ENCODE data around the gene KLHDC8A. TPM values are rescaled to one million over a fixed set of nuclear protein-coding genes. Genes with fewer than 3 reads are reported as not detected.
"Not testable (repeated sequence)": the region's sequence is repeated elsewhere in the genome, so short reads cannot be mapped to it uniquely, and the experiment has no call there.

The KLHDC8A gene
- total RNA-seq (1 to 10 TPM in 1 of 6 donors, under 1 TPM in 5; 0.28 to 1.5 (median 0.68) TPM), polyA plus RNA-seq (1 to 10 TPM in 1 of 2 donors, under 1 TPM in 1; 0.99 to 5.4 TPM)

- no peak within 1 kb of the TSS for H3K27ac ChIP-seq
- DNase-seq (no peak), ATAC-seq (no peak), FAIRE-seq (no peak)
- no peaks in the 10 kb centered on the region for H3K36me3 ChIP-seq
- no peak within 1 kb of the TSS for H3K4me3 ChIP-seq
- no peaks in the 10 kb centered on the region for H3K27me3 ChIP-seq
- 85 to 86% methylated on average over 20 of the region's 20 CpGs for WGBS, 2 donors
- no peak for TF ChIP-seq CTCF (IDR thresholded peaks at IDR 0.05)
- no peaks in the 10 kb centered on the region for H3K9me3 ChIP-seq
- intact Hi-C loops (cut with DNase I): no loop called here
- H3K4me1 ChIP-seq: peaks cover 0 to 10% (median 7%) of the 10 kb centered on the region in 3 donors
Observed at GRCh38 chr1:205356440-205357139, at the start of gene KLHDC8A. Gene KLHDC8A (minus strand): TSS chr1:205356922. CDS start chr1:205343604, 13,318 bp downstream.

GRCh38 chr1:205406252-205406651 lies 49.5 kb upstream of the KLHDC8A start:
- intact Hi-C loops (cut with DNase I); H3K27me3 ChIP-seq; ATAC-seq; DNase-seq; H3K9me3 ChIP-seq; H3K27ac ChIP-seq; H3K4me3 ChIP-seq; H3K4me1 ChIP-seq; H3K36me3 ChIP-seq; FAIRE-seq: not testable (repeated sequence)
- 75% methylated on average over 8 of the region's 12 CpGs; no CpG with 5 or more reads in 1 of the 2 donors for WGBS, 2 donors

- H3K4me1 ChIP-seq; ATAC-seq; H3K9me3 ChIP-seq; H3K36me3 ChIP-seq; H3K4me3 ChIP-seq; DNase-seq; H3K27ac ChIP-seq; intact Hi-C loops (cut with DNase I); H3K27me3 ChIP-seq; FAIRE-seq: not testable (repeated sequence)
- WGBS, 2 donors: 88 to 91% methylated on average over 1 of the region's 3 CpGs
Observed at GRCh38 chr1:205404484-205404883, 47.8 kb upstream of the KLHDC8A start.

GRCh38 chr1:205398586-205398985 lies 41.9 kb upstream of the KLHDC8A start:
- H3K4me1 ChIP-seq: no peaks in the 10 kb centered on the region
- FAIRE-seq (no peak), DNase-seq (no peak), ATAC-seq (no peak)
- no peaks in the 10 kb centered on the region for H3K9me3 ChIP-seq
- TF ChIP-seq CTCF (IDR thresholded peaks at IDR 0.05): no peak
- intact Hi-C loops (cut with DNase I): loop anchor here in 1 of 3 donors (10.0 kb wide), 1 partner anchor 86 kb away; no protein-coding TSS in a partner anchor
- H3K27ac ChIP-seq: no peak overlapping the region
- WGBS, 2 donors: 90 to 98% methylated on average over 4 of the region's 4 CpGs
- H3K27me3 ChIP-seq: no peaks in the 10 kb centered on the region
- H3K36me3 ChIP-seq: no peaks in the 10 kb centered on the region
- H3K4me3 ChIP-seq: no peak overlapping the region

- FAIRE-seq: no peak
- 4 to 5% methylated on average over 6 of the region's 6 CpGs for WGBS, 2 donors
- no peak overlapping the region for H3K4me3 ChIP-seq
- DNase-seq: peak in 2 of 6 donors; percentile 12 to 28
- H3K27ac ChIP-seq: no peak overlapping the region
- H3K9me3 ChIP-seq: no peaks in the 10 kb centered on the region
- peak; percentile 36 to 56 (median 48) for TF ChIP-seq CTCF (IDR thresholded peaks at IDR 0.05)
- peak in 3 of 4 donors; percentile 87 to 97 (median 89) for ATAC-seq
- intact Hi-C loops (cut with DNase I): loop anchor here in 1 of 3 donors (10.0 kb wide), 1 partner anchor 88 kb away; no protein-coding TSS in a partner anchor
- no peaks in the 10 kb centered on the region for H3K27me3 ChIP-seq
- no peaks in the 10 kb centered on the region for H3K36me3 ChIP-seq
- H3K4me1 ChIP-seq: no peaks in the 10 kb centered on the region
Observed at GRCh38 chr1:205396967-205397616, 40.4 kb upstream of the KLHDC8A start.
